Peyer's patch (tissue), 4 donors: ENCODE measurements around the gene EIF2AK3.

Experiments
- POLR2A ChIP-seq, 2 donors: fragments of 450-650 bp; IDR thresholded peaks; one replicate each; pipeline ENCODE4 v1.5.1; 2017; ENCODE audit warnings: antibody characterized with exemption in 2 of 2, mild to moderate bottlenecking in 2 of 2, moderate library complexity in 2 of 2
- TF ChIP-seq, protein P1 (sequence below), 6 experiments: fragments of 450-650 bp in 4 of 6; fragments of 200-600 bp in 2 of 6; sonication (generic) in 1 of 6; IDR thresholded peaks; one replicate each; pipeline ENCODE4 v1.5.1; 2017 to 2019; ENCODE audit warnings: antibody characterized with exemption in 6 of 6, mild to moderate bottlenecking in 3 of 6, moderate library complexity in 1 of 6

DNA sequence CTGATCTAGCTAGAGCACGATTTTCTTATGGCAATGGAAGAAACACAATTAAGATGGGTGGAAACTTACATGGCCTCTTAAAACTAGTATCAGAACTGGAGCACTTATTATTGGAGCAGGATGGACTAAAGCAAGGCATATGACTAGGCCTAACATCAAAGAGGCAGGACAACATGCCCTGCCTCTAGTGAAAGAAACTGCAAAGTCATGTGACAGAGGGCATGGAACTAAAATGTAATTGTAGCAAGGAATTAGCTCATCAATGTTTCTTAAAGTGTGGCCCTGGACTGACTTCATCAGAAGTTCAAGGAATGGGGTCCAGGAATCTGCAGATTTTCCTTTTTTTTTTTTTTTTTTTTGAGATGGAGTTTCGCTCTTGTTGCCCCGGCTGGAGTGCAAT lies 5.3 kb upstream of the EIF2AK3 start:
- TF ChIP-seq, protein P1, sequence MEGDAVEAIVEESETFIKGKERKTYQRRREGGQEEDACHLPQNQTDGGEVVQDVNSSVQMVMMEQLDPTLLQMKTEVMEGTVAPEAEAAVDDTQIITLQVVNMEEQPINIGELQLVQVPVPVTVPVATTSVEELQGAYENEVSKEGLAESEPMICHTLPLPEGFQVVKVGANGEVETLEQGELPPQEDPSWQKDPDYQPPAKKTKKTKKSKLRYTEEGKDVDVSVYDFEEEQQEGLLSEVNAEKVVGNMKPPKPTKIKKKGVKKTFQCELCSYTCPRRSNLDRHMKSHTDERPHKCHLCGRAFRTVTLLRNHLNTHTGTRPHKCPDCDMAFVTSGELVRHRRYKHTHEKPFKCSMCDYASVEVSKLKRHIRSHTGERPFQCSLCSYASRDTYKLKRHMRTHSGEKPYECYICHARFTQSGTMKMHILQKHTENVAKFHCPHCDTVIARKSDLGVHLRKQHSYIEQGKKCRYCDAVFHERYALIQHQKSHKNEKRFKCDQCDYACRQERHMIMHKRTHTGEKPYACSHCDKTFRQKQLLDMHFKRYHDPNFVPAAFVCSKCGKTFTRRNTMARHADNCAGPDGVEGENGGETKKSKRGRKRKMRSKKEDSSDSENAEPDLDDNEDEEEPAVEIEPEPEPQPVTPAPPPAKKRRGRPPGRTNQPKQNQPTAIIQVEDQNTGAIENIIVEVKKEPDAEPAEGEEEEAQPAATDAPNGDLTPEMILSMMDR (IDR thresholded peaks at IDR 0.05): no peak
- no peak for TF ChIP-seq POLR2A (IDR thresholded peaks at IDR 0.05)
